ENCODE results near the gene MZF1.

Gene MZF1

DNA sequence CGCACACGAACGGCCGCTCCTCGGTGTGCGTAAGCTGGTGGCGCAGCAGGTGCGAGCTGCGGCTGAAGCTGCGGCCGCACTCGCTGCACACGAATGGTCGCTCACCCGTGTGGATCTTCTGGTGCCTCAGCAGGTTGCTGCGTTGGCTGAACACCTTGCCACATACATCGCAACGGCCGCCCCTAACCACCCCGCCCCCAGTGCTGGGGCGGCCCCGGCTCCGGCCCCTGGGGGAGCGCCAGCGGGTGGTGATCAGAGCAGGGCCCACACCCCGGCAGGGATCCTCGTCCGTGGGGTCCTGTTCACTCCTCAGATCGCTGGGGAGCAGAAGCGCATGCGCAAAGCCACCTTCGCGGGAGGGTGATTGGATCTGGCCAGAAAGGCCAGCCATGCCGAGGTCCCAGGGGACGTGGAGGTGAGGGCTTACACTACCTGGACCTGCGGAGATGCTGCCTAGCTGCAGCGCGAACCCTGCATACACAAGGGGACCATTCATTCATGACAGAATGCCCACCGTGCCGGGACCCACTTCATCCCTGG is 10.0 kb downstream of the MZF1 start:
- TF ChIP-seq, protein P1, sequence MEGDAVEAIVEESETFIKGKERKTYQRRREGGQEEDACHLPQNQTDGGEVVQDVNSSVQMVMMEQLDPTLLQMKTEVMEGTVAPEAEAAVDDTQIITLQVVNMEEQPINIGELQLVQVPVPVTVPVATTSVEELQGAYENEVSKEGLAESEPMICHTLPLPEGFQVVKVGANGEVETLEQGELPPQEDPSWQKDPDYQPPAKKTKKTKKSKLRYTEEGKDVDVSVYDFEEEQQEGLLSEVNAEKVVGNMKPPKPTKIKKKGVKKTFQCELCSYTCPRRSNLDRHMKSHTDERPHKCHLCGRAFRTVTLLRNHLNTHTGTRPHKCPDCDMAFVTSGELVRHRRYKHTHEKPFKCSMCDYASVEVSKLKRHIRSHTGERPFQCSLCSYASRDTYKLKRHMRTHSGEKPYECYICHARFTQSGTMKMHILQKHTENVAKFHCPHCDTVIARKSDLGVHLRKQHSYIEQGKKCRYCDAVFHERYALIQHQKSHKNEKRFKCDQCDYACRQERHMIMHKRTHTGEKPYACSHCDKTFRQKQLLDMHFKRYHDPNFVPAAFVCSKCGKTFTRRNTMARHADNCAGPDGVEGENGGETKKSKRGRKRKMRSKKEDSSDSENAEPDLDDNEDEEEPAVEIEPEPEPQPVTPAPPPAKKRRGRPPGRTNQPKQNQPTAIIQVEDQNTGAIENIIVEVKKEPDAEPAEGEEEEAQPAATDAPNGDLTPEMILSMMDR (IDR thresholded peaks at IDR 0.05; ENCODE audit: low read depth, low read length, missing control alignments) = no peak
- DNase-seq = no peak
- H3K27ac ChIP-seq = no peak overlapping the region

DNA sequence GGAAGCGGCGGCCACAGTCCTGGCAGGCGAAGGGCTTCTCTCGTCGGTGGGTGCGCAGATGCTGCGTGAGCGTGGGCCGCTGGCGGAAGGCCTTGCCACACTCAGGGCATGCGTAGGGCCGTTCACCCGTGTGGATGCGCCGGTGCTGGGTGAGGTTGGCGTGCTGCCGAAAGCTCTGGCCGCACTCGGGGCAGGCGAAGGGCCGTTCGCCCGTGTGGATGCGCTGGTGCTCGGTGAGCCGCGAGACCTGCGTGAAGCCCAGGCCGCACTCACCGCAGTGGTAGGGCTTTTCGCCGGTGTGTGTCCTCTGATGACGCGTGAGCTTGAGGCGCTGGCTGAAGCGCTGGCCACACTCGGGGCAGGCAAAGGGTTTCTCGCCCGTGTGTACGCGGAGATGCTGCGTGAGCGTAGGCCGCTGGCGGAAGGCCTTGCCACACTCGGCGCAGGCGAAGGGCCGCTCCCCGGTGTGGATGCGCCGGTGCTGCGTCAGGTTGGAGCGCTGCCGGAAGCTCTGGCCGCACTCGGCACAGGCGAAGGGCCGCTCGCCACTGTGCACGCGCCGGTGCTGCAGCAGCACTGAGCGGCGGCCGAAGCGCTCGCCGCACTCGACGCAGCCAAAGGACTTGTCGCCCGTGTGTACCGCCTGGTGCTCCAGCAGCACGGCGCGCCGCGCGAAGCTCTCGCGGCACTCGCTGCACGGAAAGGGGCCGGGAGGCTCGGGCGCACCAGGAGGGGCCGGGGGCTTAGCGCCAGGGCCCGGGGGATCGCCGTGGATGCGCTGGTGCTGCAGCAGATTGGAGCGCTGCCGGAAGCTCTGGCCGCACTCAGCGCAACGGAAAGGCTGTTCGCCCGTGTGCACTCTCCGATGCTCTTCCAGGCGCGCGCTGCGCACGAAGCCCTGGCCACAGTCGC is 10.8 kb downstream of the MZF1 start:
- H3K27me3 ChIP-seq (replicated peaks) = no peaks in the 10 kb centered on the region
- DNase-seq = no peak
- H3K4me3 ChIP-seq (ENCODE audit: low read depth, low read length) = peak overlapping the region; percentile 26
- peaks cover 3% of the 10 kb centered on the region for H3K36me3 ChIP-seq (replicated peaks)
- in situ Hi-C loops (cut with HindIII; ENCODE audit: low pct_ligation_motif_present, low sequenced_read_pairs) = no loop called here
- TF ChIP-seq, protein P1 (IDR thresholded peaks at IDR 0.05; ENCODE audit: low read depth, low read length, missing control alignments) = no peak
- no peak overlapping the region for H3K27ac ChIP-seq

More for the DNA sequence above, 10.0 kb downstream of the MZF1 start:
- Histone ChIP-seq H3K27me3 (replicated peaks) (no peaks in the 10 kb centered on the region), H3K4me3 (ENCODE audit: low read depth, low read length) (peak overlapping the region; percentile 3), H3K36me3 (replicated peaks) (peaks cover 3% of the 10 kb centered on the region)
- in situ Hi-C loops (cut with HindIII; ENCODE audit: low pct_ligation_motif_present, low sequenced_read_pairs) = no loop called here

DNA sequence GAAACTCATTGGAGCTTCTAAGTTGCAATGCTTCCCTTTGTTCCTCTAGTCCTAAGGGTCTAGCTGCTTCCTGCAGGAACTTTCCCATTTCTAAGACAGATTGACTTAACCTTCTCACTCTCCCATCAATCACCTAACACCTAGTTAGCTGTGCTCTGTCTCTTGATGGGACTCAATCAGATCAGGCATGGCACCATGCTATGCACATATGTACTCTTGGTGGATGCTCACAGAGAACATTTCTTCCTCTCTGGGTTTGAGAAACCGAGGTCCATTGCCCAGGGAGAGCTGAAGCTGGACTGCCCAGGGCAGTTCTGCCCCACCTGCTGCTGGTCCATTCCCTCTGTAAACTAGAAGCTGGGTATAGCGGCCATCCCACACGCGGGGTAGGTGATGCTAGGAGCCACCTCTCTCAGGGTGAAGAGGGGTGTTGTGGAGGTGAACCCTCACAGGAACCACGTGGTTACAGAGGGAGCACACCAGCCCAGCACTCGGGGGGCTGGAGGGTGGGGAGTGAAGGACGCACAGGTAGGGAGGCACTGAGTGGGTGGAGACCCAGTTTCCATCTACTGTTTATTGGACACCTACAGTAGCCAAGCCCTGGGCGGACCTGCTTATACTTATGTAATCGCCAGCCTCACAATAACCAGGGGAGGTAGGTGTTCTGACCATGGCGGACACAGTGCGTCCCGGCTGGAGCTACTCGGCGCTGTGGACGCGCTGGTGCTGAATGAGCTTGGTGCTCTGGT is 11.6 kb downstream of the MZF1 start:
- no peak overlapping the region for H3K4me3 ChIP-seq (ENCODE audit: low read depth, low read length)
- H3K27me3 ChIP-seq (replicated peaks) = no peaks in the 10 kb centered on the region
- TF ChIP-seq, protein P1 (IDR thresholded peaks at IDR 0.05; ENCODE audit: low read depth, low read length, missing control alignments) = no peak
- in situ Hi-C loops (cut with HindIII; ENCODE audit: low pct_ligation_motif_present, low sequenced_read_pairs) = no loop called here
- no peak for DNase-seq
- H3K27ac ChIP-seq = no peak overlapping the region
- peaks cover 4% of the 10 kb centered on the region for H3K36me3 ChIP-seq (replicated peaks)

DNA sequence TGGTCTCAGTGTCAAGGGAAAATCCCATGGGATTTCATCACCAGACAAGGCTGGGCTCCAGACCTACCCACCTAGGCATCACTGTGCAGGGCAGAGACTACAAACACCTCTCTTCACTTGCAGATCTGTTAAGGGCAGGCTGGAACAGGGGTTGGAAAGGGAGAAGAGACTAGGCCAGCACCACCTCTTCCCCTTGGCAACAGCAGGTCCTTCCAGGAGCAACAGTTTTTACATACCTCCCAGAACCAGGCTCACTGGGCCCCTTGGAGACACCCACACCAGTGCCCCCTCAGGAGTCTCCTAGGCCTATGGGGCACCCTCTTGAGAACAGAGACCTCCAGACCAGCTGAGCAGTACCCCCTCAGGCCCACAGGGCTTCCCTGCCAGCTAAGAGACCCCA is 12.2 kb downstream of the MZF1 start:
- no peak overlapping the region for H3K4me3 ChIP-seq (ENCODE audit: low read depth, low read length)
- H3K27me3 ChIP-seq (replicated peaks) = no peaks in the 10 kb centered on the region
- in situ Hi-C loops (cut with HindIII; ENCODE audit: low pct_ligation_motif_present, low sequenced_read_pairs) = no loop called here
- no peak overlapping the region for H3K27ac ChIP-seq
- TF ChIP-seq, protein P1 (IDR thresholded peaks at IDR 0.05; ENCODE audit: low read depth, low read length, missing control alignments) = no peak
- H3K36me3 ChIP-seq (replicated peaks) = peaks cover 10% of the 10 kb centered on the region
- no peak for DNase-seq

DNA sequence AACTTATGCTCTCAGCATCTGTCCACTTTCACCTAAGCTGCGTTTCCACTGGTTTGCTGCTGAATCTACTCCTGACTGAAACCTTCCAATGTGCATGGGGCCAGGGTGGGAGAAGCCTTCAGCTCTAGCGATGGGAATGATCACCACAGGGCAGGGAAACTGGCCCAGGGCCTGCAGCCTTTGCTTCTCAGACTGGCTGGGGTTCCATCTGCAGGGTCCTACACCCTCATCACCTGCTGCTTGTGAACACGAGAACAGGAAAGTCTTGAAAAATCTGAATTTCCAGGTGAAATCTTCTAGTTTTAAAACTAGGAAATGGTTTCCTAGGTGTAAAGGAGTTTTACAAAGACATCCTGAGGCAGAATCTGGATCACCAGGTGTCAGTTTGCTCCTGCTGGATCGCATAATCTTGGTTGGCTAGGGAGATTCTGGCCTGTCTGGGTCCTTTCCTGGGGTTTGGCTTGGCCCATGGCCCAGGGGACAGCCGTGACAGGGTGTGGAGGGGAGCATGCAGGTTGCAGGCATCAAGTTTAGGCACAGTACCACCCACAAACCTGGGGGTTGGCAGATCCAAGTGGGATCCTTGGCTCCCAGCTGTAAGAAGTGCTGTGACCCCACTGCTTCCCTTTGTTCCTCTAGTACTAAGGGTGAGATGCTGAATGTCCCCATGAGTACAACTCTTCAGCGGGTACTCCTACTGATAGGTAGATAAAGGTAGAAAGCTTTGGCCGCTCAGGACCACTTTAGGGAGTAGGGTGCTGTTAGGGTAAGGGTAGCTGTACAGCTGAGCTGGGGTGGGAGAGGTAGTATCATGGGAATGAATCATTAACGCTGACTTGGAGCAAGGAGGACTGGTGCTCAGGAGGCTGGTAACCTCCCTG is 12.9 kb downstream of the MZF1 start:
- H3K4me3 ChIP-seq (ENCODE audit: low read depth, low read length) = peak overlapping the region; percentile 92
- H3K27ac ChIP-seq = no peak overlapping the region
- no peak for DNase-seq
- H3K36me3 ChIP-seq (replicated peaks) = peaks cover 15% of the 10 kb centered on the region
- in situ Hi-C loops (cut with HindIII; ENCODE audit: low pct_ligation_motif_present, low sequenced_read_pairs) = no loop called here
- TF ChIP-seq, protein P1 (IDR thresholded peaks at IDR 0.05; ENCODE audit: low read depth, low read length, missing control alignments) = no peak
- no peaks in the 10 kb centered on the region for H3K27me3 ChIP-seq (replicated peaks)
